NCI-H2107 (cell line): ENCODE measurements around the gene CHM.

Experiments
- DNase-seq: peaks from one replicate; lab custom pipeline; 2025; lab: John Stamatoyannopoulos, UW

CHM gene

DNA sequence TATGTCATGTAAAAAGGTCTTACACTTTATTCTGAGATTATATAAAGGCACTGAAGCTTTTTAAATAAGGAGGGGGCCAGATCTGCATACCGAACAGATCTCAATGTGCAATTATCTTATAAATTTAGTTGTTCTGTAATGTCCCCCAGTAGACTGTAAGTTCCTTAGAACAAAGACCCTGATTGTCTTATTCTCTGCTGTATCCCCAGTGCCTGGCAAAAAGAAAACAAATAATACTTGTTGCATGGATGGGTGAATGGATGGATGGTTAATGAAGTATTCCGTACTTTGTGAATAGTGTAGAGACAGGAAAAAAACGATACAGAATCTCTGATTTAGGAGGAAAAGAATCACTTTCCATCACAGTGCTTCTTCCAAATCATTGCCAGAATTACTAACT, 141.5 kb downstream of the CHM start:
- no peak for DNase-seq

GRCh38 chrX:85903692-85904471, 143.5 kb downstream of the CHM start:
- no peak for DNase-seq

DNA sequence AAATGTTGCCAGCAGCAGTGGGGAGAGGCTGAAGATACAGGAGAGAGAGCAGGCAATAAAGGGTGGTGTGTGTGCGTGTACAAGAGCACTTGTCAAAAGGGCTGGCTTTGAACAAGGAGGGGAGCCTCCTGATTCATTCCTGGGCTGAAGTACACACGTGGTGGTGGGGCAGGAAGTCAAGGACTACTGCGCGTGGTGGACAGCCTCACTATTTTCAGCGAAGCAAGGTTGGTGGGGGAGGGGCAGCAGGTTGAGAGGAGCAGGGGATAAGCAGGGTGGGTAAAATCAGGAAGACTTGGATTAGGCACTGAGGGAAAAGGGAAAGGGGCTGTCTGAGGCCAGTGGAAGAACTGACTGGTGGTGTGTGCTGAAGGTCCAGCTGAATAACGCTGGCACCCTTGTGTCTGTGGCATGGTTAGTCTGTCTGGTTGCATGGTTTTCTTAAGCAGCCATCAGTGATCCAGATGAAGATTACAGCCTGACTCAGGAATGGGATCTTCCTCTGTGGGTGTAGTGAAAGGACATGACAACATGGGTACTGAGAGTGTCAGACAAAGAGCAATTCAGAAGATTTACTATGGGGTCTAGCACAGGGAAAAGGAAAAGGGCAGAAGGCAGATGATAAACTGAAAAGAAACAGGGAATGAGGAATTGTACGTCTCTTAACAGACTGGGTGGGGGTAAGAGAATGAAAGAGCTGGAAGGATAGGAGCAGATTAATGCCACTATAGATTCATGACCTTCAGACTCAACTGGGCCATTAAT, 149.8 kb downstream of the CHM start:
- no peak for DNase-seq

GRCh38 chrX:85882601-85883000, 164.8 kb downstream of the CHM start:
- DNase-seq, result no peak

DNA sequence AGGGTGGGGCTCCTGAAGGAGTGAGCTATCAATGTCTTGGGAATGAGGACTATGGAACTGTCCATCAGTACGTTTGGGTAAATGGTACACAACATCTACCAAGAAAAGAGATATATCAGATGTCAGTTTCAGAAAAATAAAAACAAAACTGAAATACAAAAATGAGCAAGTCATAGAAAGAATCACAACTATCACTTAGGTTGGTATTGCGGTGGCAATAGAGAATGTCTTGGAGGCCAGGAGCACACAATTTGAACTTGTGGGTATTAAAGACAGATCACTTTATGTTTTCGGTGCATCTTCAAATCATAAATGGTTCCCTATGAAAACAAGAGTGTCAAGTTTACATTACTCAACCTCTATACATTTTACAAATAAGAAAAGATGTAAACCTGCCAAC, 176.8 kb downstream of the CHM start:
- DNase-seq, result no peak

DNA sequence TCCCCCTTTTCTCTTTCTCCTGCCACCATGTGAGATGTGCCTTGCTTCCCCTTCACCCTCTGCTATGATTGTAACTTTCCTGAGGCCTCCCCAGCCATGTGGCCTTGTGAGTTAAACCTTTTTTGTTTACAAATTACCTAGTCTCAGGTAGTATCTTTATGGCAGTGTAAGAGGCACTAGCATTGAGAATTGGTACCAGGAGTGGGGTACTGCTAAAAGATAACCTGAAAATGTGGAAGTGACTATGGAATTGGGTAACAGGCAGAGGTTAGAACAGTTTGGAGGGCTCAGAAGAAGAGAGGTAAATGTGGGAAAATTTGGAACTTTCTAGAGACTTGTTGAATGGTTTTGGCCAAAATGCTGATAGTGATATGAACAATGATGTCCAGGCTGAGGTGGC, 182.0 kb downstream of the CHM start:
- no peak for DNase-seq

- DNase-seq, result no peak
Observed at GRCh38 chrX:85859426-85859825, 187.9 kb downstream of the CHM start.

DNA sequence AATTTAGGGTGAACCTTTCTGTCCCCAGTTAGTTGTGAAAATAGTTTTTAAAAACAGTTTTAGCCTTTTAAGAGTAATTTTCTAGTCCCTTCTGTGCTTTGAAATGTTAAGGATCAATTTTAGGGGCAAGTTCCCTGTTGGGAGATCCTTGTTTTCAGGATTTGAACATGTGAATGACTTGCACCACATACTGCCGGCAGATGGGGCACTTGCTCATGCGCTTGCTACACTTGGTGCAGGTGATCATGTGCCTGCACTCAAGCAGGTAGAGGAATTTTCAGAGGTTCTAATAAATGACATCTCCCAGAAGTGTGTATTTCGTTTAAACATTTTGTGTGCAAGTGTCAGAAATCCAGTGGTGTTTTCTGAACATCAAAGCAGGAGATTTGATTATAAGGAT, 195.9 kb downstream of the CHM start:
- no peak for DNase-seq

GRCh38 chrX:85836868-85837267, 210.5 kb downstream of the CHM start:
- DNase-seq, result no peak

- no peak for DNase-seq
Observed at GRCh38 chrX:85828771-85829170, 218.6 kb downstream of the CHM start.

- no peak for DNase-seq
Observed at GRCh38 chrX:85815203-85815751, 232.1 kb downstream of the CHM start.
